Stimulated activated CD8-positive, alpha-beta memory T cell treated with anti-CD3 and anti-CD28 coated beads, Interleukin-4, amount 100 ng/mL, for 24 hours (primary cell): Measurements from ENCODE around the gene ZNF410.
"Not testable (repeated sequence)": the region's sequence is repeated elsewhere in the genome, so short reads cannot be mapped to it uniquely, and the experiment has no call there.

Experiments
- DNase-seq: peaks from one replicate; pipeline ENCODE4 v3.0.0-alpha.2; 2020; ENCODE audit warnings: low read depth

ZNF410 gene

DNA sequence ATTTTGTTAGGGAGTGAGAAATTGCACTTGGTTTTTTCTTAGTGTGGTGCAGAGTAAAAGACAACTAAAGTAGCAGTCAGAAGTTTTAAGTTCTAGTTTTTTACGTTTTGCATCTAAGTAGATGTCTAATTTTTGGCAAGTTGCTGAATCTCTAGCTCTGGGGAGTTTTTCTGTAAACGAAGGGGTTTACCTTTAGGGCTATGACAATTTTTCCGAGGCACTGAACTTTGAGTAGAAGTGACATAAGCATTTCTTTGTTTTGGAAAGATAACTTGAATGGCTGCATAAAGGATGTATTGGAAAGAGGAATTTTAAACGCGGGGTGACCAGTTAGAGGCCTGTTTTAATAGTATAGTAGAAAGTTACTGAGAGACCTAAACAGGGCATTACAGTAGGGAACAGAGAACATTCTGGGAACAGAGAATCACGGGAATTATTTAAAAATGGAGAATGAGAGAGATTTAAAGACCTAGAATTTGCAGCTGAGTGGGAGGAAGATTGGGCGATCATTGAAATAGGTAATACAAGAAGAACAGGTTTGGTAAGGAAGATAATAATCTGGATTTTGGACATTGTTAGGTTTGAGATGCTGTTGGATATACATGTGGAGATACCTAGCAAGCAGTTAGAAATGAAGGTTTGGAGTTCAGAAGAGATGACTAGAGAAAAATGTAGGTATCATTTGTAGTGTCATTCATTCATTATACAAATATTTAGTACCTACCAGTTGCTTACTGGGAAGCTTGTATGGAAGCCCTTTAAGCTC lies 1.2 kb downstream of the ZNF410 start:
- no peak for DNase-seq

DNA sequence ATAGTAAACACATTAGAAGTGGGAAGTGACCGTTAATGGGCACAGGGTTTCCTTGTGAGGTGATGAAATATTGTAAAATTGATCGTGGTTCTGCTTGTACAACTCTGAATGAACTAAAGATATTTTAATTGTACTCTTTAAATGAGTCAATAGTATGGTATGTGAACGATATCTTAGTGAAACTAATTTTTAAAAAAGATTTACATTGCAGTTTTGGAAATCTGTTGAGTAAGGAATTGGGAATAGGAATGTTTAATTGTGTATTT lies 1.7 kb downstream of the ZNF410 start:
- no peak for DNase-seq

DNA sequence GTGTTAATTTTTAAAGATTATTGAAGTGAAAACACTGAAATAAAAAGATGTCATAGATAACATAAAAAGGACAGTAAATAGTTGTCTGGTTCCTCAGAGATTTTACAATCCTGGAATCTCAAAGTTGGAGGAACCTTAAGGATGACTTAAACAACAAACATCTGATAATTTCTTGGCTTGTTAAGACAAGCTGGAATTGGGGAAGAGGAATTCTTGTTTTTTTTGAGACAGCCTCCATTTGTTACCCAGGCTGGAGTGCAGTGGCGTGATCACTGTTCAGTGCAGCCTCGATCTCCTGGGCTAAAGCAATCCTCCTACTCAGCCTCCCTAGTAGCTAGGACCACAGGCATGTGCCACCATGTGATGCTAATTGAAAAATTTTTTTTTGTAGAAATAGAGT lies 2.3 kb downstream of the ZNF410 start:
- no peak for DNase-seq

DNA sequence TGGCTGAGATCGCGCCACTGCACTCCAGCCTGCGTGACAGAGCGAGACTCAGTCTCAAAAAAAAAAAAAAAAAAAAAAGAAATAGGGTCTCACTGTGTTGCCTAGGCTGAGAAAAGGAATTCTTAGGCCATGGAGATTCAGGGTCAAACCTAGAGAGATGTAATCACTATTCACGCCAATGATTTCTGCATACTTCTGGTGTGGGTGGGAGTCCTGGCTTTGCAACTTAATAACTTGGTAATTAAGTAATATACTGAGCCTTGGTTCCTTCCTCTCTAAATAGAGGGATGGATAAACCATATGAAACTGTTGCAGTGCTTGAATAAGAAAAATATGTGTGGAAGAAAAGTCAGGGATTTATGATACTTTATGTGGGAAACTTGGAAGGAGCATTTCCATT lies 2.7 kb downstream of the ZNF410 start:
- no peak for DNase-seq

DNA sequence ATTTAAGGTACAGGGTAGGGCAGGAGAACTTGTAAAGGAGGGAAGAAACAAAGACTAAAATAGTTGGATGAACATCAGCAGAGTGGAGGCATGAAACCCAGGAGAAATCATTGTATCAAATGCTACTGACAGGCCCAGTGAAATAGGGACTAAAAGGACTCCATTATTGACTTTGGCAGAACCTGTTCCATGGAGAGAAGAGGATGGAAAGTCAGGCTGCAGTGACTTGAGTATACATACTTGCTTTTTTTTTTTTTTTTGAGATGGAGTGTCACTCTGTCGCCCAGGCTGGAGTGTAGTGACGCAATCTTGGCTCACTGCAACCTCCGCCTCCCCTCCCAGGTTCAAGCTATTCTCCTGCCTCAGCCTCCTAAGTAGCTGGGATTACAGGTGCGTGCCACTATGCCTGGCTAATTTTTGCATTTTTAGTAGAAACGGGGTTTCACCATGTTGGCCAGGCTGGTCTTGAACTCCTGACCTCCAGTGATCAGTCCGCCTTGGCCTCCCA lies 7.6 kb downstream of the ZNF410 start:
- not testable (repeated sequence) for DNase-seq

DNA sequence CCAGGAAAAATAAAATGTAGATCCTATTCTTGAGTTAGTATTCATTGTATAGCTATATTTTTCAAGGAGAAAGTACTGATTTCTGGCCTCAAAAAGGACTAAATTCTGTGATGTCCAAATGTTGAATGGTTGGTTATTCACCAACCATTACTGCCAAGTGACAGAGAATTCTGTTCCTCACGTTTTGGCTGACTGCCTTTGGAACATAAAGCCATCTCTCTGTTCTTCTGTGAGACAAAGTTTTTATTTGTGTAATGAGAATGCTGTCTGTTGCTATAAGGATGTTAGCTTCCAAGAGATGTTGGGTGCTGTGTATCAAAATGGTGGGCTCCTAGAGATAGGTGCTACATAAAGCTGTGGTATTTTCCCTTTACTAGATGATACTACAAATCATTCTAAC lies 9.3 kb downstream of the ZNF410 start:
- DNase-seq, result no peak

DNA sequence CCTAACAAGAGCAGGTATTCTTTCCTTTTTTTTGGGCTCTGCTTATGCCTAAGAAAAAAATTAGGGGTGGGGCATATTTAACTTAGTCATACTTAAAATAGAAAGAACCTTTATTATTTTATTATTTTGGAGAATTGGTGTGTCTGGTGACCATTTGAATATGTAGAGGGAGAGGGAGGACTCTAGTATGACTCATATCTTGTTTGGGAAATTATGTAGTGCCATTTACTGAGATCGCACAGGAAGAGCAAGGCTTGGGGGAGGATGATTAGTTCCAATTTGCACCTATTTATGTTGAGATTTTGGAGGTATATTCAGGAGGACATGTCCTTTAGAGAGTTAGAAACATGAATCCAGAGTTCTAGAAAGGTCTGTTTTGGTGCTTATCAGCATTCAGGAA lies 9.9 kb downstream of the ZNF410 start:
- no peak for DNase-seq

DNA sequence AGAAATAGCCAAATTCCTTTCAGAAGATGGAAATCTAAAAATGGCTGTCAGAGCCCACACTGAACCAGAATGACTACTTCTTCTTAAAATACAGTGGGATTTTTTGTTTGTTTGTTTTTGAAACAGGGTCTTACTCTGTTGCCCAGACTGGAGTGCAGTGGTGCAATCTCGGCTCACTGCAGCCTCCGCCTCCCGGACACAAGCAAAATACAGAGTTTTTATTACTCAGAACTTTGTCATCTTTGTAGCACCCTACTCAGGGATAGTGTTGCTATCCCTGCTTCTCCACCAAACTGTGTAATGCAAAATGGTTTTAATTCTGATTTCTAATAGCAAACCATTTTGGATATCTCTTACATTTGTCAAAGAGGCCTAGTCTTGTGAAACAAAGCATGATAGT lies 16.4 kb downstream of the ZNF410 start:
- no peak for DNase-seq

DNA sequence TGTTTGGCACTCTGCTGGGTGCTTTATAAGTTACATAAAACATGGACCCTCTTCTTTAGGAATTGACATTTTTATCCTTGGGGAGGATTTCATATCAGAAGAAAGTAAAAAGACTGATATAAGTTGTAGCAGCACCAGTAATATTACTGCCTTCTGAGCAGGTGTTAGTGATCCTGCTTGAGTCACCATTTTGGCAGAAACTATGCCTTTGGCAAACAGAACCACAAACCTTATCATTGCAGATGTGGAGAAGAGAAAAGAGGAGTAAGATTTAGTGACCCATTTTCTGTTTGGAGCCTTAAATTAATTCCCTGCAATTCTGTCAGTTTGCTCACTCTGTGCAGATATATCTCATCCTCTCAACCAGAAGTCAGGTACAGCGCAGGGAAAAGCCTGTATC lies 23.0 kb downstream of the ZNF410 start:
- no peak for DNase-seq

DNA sequence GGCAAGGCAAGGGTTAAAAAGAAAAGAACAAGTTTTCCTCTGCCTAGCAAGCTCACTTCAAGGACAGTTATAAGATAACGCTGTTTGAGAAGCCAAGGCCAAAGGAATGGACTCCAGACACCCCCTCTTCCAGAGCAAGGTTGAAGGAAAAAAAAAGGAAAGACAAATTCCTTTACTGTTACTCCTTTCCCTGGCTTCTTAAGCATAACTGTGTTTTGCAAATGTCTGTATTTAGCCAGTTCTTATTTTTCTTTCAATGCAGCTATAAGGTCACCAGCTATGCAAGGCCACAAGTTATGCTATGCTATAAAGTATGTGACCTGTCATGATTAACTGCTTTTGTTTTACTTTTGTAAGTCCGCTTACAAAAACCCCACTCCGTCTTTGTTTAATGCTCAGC lies 26.6 kb downstream of the ZNF410 start:
- no peak for DNase-seq

DNA sequence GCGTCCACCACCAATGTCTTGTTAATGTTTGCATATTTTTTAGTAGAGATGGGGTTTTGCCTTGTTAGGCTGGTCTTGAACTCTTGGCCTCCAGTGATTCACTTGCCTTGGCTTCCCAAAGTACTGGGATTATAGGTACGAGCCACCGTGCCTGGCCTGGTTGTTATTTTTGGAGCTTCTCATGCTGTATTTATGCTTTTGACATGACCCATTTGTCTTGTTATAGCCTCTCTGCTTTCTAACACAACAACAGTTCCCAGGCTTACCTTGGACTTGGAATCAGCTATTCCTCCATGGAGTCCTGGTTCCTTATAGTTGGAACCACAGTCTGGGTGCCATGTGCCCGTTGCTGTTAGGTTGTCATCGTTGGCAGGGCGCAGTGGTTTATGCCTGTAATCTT lies 29.7 kb downstream of the ZNF410 start:
- DNase-seq, result no peak

DNA sequence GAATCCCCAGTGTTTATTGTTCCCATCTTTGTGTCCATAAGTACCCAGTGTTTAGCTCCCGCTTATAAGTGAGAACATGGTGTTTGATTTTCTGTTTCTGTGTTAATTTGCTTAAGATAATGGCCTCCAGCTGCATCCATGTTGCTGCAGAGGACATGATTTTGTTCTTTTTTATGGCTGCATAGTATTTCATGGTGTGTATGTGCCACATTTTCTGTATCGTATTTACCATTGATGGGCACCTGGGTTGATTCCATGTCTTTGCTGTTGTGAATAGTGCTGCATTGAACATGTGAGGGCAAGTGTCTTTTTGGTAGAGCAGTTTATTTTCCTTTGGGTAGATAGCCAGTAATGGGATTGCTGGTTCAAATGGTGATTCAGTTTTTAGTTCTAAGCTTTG lies 32.8 kb downstream of the ZNF410 start:
- not testable (repeated sequence) for DNase-seq

DNA sequence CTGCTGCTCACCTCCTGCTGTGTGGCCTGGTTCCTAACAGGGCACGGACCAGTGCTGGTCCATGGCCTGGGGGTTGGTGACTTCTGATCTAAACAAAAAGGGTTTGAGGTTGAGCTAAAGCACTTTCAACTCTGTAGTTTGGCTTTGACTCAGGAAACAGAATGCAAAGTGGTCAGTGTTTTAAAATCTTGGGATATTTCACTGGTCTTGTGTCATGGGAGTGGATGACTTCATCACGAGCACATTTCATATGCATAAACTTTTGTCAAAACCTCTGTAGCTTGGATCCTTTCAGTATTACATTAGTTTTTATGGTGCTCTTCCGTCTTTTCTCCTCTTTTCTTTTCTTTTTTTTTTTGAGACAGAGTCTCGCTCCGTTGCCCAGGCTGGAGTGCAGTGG lies 37.7 kb downstream of the ZNF410 start:
- no peak for DNase-seq

DNA sequence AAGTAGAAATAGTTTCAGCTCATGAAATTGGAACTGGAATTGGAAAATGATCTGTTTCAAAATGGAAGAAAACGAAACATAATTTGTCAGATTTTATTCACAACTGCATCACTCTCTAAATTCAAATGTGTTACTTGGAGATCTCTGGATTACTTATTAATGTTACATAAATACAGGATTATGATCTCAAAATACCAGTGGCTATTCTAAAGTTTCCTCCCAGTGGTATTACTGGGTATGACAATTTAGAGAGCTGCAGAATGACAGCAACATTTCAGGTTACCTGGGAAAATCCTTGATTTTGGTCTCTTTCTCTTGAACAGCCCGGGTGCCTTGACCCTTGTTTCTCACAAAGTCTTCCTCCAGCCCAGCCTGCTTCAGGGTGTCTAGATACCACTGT lies 49.0 kb downstream of the ZNF410 start:
- no peak for DNase-seq

DNA sequence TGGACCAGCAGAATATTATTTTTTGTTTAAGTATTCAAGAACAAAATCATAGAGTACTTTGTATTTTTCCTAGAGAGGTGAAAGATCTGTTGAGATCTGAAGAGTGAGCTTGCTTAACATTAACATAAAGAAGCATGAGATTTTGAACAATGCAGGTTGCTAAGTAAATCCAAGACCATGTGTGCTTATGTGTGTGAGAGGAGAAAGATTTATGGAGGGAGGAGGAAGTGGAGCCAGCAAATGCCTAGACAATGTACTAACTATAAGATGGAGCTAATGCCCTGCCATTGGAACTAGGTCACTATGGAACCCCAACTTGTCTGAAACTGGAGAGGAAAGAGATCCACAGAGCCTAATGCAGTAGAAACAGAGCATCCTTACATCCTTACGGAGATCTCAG lies 49.9 kb downstream of the ZNF410 start:
- no peak for DNase-seq

DNA sequence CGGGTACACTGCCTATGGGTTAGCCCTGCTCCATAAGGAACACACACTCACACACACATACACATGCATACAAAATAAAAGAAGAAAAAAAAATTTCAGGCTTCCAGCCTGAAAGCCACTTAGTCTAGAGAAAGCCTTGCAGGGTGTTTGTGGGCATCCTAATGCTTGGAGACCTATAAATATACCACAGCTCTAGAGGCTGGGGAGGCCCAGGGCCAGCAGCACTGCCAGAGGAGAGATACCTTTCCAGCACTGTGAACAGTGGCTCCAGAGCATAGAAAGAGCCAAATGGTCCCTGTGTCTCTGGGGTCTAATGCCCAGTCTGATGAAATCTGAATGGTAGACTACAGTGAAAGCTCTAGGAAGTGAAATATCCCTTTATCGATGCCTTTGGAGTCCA lies 50.4 kb downstream of the ZNF410 start:
- DNase-seq, result no peak

DNA sequence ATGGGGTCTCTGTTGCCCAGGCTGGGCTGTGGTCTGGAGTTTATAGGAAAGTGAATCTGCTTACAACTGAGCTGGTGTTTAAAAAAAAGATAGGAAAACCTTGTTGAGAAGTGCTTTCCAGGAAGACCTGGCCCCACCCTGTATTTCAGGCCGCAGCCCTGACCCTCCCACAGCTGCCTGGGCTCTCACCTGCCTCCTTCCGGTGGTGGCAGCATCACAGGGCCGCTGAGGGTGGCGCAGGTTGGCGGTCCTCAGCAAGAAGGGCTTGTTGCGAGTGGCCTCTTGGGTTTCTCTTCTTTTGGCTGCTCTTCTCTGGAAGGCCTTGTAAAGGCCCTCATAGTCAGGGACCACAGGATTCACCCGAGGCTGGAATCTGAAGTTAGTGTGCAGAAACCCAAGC lies 55.5 kb downstream of the ZNF410 start:
- no peak for DNase-seq

DNA sequence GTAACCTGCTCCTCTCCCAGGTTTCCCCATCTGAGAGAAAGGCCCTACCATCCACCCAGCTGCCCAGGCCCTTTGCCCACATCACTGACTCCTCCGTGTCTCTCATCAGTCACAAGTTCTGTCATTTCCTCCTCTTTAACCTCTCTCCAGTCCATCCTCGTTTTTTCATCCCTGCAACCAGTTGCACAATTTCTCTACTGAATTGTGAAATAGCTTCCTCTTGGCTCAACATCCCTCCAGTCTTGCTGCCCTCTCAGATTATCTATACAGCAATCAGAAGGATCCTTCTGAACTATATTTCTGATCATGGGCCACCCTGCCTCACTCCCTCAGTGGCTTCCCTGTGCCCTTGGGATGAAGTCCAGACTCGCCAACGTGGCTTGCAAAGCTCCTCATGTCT lies 56.4 kb downstream of the ZNF410 start:
- no peak for DNase-seq

DNA sequence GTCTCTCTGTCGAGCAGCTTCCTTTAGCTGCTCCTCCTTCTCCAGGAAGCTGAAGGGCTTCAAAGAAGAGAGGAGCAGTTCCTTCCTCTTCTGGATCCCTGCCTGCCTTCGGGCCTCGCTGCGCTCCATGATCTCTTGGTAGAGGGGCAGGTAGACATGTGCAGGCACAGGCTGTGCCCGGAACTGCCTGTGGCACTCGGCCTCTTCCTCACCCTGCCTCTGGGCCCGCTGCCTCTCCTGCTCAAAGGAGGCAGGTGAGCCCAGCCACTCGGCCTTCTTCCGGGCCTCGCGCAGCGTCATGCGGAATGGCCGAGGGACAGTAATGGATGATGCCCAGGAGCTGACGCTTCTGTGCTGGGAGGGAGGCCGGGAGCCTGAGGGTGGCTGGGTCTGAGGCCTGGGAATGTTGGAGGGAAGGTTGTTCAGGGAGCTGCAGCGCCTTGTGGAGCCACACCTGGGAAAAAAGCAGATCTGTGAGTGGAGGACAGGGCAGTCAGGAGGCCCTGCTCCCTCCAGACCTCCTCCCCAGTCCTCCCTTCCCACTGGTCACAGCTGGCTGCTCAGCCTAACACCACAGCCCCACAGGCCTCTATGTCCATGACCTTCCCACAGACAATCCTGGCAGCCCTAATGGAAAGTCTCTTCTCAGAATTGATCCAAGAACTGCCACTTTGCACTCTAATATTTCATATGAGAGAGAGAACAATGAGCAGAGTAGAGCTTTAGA lies 57.9 kb downstream of the ZNF410 start:
- no peak for DNase-seq

DNA sequence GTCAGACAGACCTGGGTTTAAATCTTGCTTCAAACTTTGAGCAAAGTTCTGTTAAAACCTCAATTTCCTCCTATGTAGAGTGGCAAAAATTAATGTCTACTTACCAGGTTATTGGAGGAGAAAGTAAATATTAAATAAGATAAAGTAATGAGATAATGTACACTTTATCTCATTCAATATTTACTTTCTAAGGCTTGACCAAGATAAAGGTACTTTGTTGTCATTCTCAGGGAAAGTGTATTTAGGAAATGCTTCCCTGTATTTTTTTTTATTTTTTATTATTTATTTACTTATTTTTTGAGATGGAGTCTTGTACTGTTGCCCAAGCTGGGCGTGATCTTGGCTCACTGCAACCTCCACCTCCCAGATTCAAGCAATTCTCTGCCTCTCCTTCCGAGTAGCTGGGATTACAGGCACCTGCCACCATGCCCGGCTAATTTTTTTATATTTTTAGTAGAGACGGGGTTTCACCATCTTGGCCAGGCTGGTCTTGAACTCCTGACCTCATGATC lies 58.6 kb downstream of the ZNF410 start:
- DNase-seq, result no peak

DNA sequence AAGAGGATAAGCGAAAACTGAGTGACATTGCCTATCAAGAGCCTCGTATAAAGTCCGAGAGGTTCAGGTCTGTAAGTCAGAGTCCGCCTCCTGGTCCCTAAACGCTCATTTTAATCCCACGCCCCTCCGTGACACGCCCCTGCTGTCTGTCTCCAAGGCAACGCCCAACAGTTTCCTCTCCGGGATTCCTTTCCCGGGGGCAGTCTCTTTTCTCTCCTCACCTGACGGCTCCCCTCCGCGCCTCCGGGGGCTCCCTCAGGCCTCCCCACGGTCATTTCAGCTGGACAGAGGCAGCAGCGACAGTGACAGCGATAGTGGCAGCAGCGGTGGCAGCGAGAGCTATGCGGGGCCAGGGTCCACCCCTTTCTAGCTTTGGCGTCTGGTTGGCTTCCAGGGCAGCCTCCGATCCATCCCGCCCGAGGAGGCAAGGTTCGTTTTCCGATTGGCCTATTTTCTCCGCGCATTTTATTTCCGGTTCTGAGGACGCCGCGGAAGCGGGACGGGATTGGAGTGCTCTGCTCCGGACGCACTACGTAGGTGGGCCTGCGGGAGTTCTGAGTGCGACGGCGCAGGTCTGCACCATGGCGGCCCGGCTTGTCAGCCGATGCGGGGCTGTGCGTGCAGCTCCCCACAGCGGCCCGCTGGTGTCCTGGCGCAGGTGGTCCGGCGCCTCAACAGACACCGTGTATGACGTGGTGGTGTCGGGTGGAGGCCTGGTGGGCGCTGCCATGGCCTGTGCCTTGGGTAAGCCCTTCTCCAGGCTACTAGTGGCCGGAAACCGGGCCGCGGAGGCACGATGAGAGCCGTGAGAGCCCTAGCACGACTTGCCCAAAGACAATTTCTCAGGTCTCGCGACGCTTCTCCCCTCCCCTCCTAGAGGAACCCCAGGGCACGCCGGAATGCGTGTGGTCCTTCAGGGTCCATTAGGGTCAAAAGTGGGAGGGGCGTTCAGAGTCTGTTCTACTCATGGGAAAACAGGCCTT lies 63.4 kb downstream of the ZNF410 start, which contains the start of the genes COQ6 and FAM161B:
TSS of gene COQ6 (plus strand) at position 551 of the 983 bp plus-strand sequence. CDS start at position 582, 31 bp downstream.
TSS of gene FAM161B (minus strand) at position 343 of the 983 bp plus-strand sequence. CDS start at position 275, 68 bp downstream.
- peak; percentile 85 for DNase-seq

DNA sequence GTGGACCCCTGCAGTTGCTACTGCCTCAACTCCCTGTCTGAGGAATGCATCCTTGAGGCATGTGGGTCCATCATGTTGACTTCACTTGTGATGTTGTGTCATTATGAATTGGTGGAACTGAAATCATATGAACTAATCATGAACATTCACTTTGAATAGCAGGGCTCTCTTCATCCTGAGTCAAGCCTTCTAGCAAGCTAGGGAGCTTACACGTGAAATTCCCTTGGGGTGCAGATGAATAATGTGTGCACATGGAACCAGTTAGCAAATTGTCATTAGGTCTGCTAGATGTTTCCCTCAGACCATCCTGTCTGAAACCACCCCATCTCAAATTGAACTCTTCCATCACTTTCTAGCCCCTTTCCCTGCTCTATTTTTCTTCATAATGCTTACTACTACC lies 67.1 kb downstream of the ZNF410 start:
- DNase-seq, result no peak
